Coronary artery (tissue), 2 donors: ENCODE measurements around the gene PTGIS.

Experiments
- DNase-seq: peaks from one replicate; pipeline ENCODE4 v3.0.0-alpha.2; 2017; ENCODE audit warnings: low spot score
- H3K27ac ChIP-seq, 2 donors: fragments of 200-600 bp; sonication (generic); one replicate each; pipeline ENCODE4 v1.5.1; 2016 to 2019
- H3K4me3 ChIP-seq: fragments of 200-600 bp; sonication (generic); 2 replicates; pipeline ENCODE4 v1.5.1; 2016; ENCODE audit warnings: mild to moderate bottlenecking, moderate library complexity
- TF ChIP-seq, protein P1 (sequence below): fragments of 200-600 bp; sonication (generic); IDR thresholded peaks from one replicate; pipeline ENCODE4 v1.5.1; 2019; ENCODE audit warnings: antibody characterized with exemption

PTGIS gene

DNA sequence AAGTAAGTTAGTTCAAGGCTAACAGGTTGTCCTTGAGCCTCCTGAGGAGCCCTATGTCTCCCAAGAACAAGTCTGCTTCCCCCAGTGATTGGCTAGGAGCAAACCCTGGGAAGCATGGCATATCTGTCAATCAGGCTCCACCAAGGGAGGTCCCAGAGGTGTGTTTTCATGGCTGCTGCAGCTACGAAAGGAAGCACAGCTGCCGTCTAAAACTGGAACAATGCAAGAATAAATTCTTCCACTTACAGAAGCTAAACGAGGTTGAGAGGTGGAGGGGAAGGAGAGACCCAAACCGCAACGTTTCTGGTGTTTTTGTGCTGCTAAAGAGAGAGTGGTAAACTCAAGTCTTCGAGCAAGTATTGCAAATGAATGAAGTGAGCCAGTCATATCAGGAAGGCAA, 4.9 kb upstream of the PTGIS start:
- DNase-seq = peak; percentile 71
- H3K27ac ChIP-seq = peak overlapping the region; percentile 94 to 97
- H3K4me3 ChIP-seq = no peak overlapping the region
- TF ChIP-seq, protein P1, sequence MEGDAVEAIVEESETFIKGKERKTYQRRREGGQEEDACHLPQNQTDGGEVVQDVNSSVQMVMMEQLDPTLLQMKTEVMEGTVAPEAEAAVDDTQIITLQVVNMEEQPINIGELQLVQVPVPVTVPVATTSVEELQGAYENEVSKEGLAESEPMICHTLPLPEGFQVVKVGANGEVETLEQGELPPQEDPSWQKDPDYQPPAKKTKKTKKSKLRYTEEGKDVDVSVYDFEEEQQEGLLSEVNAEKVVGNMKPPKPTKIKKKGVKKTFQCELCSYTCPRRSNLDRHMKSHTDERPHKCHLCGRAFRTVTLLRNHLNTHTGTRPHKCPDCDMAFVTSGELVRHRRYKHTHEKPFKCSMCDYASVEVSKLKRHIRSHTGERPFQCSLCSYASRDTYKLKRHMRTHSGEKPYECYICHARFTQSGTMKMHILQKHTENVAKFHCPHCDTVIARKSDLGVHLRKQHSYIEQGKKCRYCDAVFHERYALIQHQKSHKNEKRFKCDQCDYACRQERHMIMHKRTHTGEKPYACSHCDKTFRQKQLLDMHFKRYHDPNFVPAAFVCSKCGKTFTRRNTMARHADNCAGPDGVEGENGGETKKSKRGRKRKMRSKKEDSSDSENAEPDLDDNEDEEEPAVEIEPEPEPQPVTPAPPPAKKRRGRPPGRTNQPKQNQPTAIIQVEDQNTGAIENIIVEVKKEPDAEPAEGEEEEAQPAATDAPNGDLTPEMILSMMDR = no peak

DNA sequence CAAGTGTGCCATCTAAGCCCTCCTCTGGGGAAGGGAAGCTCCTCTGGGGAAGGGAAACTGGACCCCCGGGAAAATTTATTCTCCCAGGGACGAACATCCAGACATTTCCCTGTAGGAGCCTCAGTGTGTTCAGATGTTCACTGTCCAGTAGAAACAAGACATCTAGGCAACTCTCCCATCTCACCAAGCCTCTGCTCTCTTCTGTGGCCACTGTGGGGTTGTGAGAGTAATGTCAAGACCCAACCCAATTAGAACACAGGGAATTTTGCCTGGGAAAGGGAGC, 3.6 kb upstream of the PTGIS start:
- Histone ChIP-seq H3K27ac (peak overlapping the region; percentile 94 to 97), H3K4me3 (no peak overlapping the region)
- peak; percentile 52 for DNase-seq
- TF ChIP-seq, protein P1 = no peak

DNA sequence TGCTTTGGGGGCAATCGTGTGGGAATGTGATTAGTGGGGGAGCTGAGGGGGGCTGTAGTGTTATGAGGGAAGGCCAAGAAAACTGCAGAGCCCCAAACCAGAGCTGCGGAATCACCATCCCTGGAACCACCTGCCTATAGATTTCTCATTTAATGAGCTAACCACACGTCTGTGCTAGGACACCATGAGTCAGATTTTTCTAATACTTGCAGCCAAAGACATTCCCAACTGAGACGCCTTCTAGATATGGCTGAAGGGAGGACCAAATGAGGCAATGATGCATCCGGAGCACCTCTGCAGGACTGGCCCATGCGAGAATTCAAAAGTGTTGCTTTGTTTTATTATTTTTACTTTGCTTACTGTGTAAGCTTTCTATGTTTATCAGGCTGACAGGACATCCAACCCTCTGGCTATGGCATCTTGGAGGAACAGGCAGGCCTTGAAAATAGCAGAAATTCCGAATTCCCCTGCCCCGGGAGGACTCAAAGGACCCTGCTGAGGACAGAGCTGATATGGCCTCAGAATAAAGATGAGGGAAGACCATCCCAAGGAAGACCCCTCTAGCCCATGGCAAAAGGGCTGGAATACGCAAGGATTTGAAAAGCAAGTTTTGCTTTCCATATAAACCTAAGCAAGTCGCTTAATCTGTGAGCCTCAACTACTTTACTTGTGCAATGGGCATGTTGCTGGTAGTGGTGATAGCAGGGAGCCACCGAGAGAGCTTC, 3.1 kb upstream of the PTGIS start:
- H3K27ac ChIP-seq = peak overlapping the region; percentile 94 to 97
- TF ChIP-seq, protein P1 = no peak
- no peak overlapping the region for H3K4me3 ChIP-seq
- DNase-seq = peak; percentile 68

DNA sequence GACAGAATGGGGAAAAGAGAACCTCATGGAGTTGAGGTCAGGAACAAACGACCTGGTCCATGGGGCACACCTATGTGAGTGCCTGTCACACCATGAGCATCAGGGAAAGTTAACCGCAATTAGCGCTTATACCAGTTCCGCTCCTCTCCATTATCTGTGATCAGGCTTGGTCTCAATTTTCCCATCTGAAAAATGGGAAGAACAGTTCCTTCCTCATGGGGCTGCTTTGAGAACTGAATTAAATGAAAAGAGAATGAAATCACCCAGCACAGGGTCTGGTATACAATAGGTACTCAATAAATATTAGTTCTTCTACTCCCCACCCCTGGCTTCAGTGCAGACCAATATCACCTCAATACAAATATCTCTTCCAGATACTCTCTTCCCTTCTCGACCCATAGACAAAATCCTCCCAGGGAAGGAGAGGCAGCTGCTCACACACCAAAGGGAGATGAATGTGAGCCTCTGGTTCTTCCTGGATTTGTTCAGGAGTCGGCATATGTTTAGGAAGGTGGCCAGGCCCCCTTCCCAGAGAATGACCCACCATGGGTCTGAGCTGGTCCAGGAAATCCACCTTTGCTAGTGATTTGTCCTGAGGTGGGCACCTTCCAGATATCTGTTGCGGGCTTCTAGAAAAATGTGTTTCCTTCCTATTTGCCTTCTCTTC, 2.4 kb upstream of the PTGIS start:
- Histone ChIP-seq H3K4me3 (no peak overlapping the region), H3K27ac (peak overlapping the region; percentile 94 to 97)
- TF ChIP-seq, protein P1 = no peak
- peak; percentile 57 for DNase-seq

DNA sequence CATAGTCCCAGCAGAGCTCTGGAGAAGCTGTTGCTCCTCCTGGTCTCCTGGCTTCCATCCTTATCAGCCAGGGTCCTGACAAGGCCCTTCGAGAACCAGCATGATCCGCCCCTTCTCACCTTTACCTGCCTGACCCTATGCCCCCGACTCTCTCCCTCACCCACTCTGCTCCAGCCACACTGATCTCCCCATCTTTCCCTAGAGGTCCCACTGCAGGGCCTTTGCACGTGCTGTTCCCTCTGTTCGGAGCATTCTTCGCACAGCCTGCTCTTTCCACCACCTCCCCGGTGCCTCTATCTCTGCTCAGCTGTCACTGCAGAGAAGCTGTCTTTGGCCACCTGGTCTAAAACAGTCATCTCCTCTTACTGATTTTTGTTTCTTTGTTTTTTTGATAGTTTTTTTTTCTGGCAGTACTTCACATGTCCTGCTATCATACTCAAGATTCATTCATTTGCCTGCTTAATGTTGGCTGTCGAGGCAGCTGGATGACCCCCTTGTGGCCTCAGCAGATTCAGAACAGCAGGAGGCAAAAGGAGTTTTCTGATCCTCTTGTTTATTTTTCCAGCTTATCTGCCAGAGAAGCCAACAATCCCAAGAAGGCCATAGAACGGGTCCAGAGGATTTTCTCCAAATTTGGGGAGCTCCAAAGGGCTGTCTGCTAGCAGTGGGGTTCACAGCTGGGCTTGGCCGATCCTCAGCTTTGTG, 1.6 kb upstream of the PTGIS start:
- TF ChIP-seq, protein P1 = no peak
- Histone ChIP-seq H3K4me3 (peak overlapping the region; percentile 83), H3K27ac (peak overlapping the region; percentile 94 to 97)
- DNase-seq = peak; percentile 72

DNA sequence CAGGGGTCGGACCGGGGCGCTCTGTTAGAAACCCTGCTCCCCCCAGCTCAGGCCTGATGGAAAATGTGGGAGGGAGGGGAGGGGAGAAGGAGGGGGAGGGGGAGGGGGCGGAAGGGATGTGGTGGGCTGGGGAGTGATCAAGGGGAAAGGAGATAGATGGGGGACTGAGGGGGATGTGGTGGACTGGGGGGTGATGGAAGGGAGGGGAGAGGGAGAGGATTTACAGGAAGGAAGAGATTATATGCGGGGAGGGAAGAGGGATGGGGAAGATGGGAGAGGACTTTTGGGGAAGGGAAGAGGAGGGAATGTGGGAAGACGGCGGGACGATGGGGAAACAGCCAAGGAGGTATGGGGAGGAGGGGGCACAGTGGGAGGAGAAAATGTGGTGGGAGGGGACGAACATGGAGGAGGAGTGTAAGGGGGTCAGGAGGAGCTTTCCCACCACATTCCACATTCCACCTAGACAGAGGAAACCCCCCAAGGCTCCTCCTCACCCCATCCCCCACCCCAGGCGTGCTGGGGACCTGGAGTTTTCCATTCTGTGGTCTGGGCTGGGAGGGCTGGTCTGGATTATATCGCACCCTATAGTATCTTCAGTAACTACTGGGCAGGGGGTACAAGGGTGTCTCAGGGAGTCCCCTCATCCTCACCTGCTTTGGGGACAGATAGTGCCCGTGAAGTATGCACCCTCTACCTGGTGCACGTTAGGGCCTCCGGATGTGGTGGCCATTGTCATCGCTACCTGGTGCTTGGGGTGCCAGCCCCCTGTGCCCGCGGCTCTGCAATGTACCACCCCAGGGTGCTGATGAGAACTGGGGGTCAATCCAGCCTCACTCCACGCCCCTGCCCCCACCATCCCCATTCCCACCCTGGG, 578 bp upstream of the PTGIS start:
- H3K27ac ChIP-seq = peak overlapping the region; percentile 94 to 97
- DNase-seq = peak; percentile 74

More for the DNA sequence above, 578 bp upstream of the PTGIS start:
- TF ChIP-seq, protein P1 = no peak
- peak overlapping the region; percentile 83 for H3K4me3 ChIP-seq
